ENCODE results near the gene OPCML. TPM values are rescaled to one million over a fixed set of nuclear protein-coding genes. Genes with fewer than 3 reads are reported as not detected.

The OPCML gene
- total RNA-seq, 2 donors from 2014 or later = not detected

DNA sequence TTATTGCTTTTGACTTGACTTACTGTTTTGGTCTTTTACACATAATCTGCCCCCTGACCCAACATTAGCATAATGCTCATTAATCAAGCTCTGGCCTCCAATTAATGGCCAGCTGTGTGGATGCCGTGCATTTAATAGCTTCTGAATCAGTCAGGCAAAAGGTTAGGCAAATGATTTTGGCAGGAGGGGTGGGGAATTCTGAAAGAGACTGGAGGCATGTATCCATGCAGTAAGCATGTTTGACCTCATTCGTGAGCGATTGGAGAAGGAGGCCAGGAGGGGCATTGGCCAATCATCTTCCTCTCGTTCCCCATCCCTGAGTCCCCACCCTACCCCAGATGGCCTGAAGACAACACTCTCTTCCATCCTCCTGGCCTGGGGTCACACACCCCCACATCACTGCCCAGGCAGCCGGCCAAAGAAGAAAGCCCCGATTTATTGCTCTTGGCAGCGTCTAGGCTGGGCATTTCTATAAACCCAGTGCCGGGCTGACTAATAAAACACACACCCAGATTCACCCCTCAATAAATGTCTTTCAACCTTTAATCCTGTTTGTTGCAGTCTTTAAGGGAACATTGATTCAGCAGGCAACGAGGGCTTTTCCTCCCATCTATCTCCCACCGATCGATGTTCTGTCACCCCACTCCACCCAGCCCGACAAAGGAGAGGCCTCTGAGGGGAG lies 150.0 kb downstream of the OPCML start:
- no peak for ATAC-seq
- H3K27ac Mint-ChIP-seq = no peak overlapping the region
- no peak overlapping the region for H3K4me3 Mint-ChIP-seq

DNA sequence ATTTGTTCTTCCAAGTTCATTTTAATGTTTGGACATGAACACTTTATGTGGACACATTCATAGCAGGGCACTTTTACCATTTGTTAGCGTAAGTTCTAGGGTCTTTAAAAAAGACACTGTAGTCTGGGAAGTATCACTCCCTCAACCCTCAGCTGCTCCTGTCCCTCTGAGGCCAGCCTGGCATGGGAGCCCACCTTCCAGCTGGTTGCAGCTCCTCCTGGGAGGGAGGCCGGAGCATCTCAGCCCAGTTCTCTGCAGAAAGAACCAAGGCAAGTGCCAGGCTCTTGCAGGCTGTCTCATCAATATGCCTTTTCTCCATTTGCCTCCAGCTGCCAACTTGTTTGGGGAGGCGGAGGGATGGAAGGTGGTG lies 150.6 kb downstream of the OPCML start:
- H3K36me3 Mint-ChIP-seq (ENCODE audit: low read depth) = no peaks in the 10 kb centered on the region
- H3K9me3 ChIP-seq (ENCODE audit: control insufficient read depth, low read length, poor library complexity, severe bottlenecking) = no peaks in the 10 kb centered on the region
- no peak overlapping the region for H3K4me3 Mint-ChIP-seq
- no peaks in the 10 kb centered on the region for H3K4me1 Mint-ChIP-seq
- no peaks in the 10 kb centered on the region for H3K27me3 Mint-ChIP-seq
- ATAC-seq = no peak
- H3K27ac Mint-ChIP-seq = no peak overlapping the region
- no peak for DNase-seq

More for the DNA sequence above, 150.0 kb downstream of the OPCML start:
- no peak for DNase-seq
- no peaks in the 10 kb centered on the region for H3K4me1 Mint-ChIP-seq
- H3K36me3 Mint-ChIP-seq (ENCODE audit: low read depth) = no peaks in the 10 kb centered on the region
- no peaks in the 10 kb centered on the region for H3K27me3 Mint-ChIP-seq
- no peaks in the 10 kb centered on the region for H3K9me3 ChIP-seq (ENCODE audit: control insufficient read depth, low read length, poor library complexity, severe bottlenecking)

DNA sequence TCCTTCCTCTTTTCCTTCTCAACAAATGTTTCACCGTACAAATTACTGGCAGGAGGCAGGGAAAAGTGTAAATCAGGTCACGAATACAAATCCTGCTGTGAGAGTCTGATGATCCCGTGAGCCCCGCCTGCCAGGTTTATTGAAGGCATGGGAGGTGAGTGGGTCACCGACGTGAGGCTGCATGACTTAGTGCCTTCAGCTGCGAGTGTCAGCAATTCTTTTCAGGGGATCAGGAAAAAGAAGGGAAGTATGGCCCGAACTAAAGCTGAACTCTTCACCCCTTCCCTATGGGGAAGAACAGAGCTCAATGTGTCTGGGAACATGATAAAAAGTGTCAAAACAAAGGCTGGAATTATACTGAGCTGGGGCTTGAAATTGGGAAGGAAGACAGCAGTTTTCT lies 166.2 kb downstream of the OPCML start:
- DNase-seq (no peak), ATAC-seq (no peak)
- H3K9me3 ChIP-seq (ENCODE audit: control insufficient read depth, low read length, poor library complexity, severe bottlenecking) = no peaks in the 10 kb centered on the region
- no peak overlapping the region for H3K27ac Mint-ChIP-seq
- H3K4me3 Mint-ChIP-seq = no peak overlapping the region
- H3K4me1 Mint-ChIP-seq = no peaks in the 10 kb centered on the region
- H3K27me3 Mint-ChIP-seq = no peaks in the 10 kb centered on the region
- no peaks in the 10 kb centered on the region for H3K36me3 Mint-ChIP-seq (ENCODE audit: low read depth)

DNA sequence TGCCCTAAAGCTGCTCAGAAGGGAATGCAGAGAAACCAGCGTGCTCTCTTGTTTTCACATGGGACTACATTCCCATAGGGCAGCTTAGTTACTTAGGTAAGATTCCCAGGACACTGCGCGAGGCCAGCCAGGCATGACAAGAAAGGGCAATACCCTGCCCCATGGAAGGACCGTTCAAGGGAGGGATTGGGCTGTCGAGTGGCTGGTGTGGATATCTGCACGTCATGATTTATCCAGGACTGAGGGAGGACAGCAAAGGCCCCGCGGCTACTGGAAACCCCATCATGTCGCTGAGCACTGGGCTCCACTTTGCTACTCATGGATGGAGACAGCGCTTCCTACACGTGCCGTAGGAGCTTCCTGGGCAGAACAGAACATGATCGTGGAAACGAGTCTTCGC lies 169.4 kb downstream of the OPCML start:
- no peak overlapping the region for H3K27ac Mint-ChIP-seq
- ATAC-seq (no peak), DNase-seq (no peak)
- no peaks in the 10 kb centered on the region for H3K27me3 Mint-ChIP-seq
- H3K4me3 Mint-ChIP-seq = no peak overlapping the region
- no peaks in the 10 kb centered on the region for H3K36me3 Mint-ChIP-seq (ENCODE audit: low read depth)
- H3K9me3 ChIP-seq (ENCODE audit: control insufficient read depth, low read length, poor library complexity, severe bottlenecking) = no peaks in the 10 kb centered on the region
- H3K4me1 Mint-ChIP-seq = no peaks in the 10 kb centered on the region

DNA sequence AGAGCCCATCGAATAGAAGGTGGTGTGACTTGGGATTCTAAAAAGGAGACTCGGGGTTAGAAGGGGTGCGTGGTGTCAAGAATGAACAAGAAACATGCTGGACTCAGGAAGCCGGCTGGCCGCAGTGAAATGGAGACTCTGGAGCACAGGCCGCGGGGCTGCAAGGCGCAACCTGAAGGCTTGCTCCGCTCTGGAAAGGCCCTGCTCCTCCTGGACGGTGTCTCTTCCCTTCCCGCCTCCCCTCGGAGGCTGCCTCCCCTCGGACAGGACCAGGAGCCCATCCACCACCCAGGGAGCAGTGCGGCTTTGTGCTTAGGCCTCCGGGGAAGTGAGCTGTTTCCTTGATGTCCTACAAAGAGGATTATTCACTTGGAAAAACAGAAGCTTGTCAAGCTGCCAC lies 170.1 kb downstream of the OPCML start:
- Mint-ChIP-seq H3K27me3 (no peaks in the 10 kb centered on the region), H3K4me3 (no peak overlapping the region), H3K36me3 (ENCODE audit: low read depth) (no peaks in the 10 kb centered on the region), H3K27ac (no peak overlapping the region), H3K4me1 (no peaks in the 10 kb centered on the region)
- no peaks in the 10 kb centered on the region for H3K9me3 ChIP-seq (ENCODE audit: control insufficient read depth, low read length, poor library complexity, severe bottlenecking)
- DNase-seq (no peak), ATAC-seq (no peak)

DNA sequence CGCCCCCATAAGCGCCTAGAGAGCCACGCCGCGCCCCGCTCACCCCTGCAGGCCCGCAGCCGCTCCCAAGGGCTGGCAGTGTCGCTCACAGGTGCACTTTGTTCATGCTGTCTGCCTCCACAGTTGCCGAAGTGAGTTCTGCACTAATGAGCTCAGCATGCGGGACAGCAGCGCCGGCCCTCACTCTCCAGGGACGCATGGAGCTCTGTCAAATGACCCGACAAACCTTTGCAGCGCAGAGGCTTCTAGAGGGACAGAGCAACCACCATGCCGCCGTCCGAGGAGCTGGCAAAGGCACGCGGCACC lies 170.7 kb downstream of the OPCML start:
- no peak overlapping the region for H3K27ac Mint-ChIP-seq
- H3K4me3 Mint-ChIP-seq = no peak overlapping the region
- ATAC-seq = no peak

DNA sequence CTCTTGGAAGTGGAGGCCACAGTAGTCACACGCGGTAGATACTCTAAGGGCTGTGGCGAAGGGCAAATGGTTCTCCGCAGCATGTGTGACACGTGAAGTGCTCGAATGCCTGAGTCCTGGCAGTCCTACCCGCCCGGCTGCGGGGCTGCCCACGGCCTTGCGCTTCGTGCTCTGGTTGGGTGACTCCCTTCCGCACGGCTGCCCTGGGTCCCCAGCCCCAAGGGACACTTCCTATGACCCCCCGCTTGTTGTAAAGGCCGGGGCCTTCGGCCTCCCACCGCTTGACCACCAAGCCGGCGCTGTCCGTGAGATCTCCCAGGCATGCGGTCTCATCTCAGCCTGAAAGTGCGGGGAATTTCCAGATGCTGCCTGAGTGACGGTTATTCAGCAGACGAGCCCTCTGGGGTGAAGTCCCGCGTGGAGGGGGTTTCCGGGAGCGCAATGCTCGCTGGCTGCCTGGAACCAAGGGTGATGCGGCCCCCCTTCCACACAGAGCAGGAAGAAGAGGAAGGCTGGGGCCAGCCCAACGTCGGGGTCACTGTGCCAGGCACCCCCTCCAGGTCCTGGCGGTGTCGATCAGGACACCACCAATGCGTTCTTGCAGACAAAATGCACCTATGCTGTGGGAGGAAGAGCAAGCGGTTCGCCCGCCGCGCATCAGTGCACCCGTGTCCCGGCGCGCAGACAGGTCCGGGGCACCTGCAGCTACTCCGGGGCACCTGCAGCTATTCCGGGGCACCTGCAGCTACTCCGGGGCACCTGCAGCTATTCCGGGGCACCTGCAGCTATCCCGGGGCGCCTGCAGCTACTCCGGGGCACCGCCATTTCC lies 171.2 kb downstream of the OPCML start:
- Mint-ChIP-seq H3K4me1 (no peaks in the 10 kb centered on the region), H3K4me3 (no peak overlapping the region), H3K36me3 (ENCODE audit: low read depth) (no peaks in the 10 kb centered on the region), H3K27ac (no peak overlapping the region), H3K27me3 (no peaks in the 10 kb centered on the region)
- no peak for ATAC-seq
- no peaks in the 10 kb centered on the region for H3K9me3 ChIP-seq (ENCODE audit: control insufficient read depth, low read length, poor library complexity, severe bottlenecking)
- no peak for DNase-seq

More for the DNA sequence above, 170.7 kb downstream of the OPCML start:
- Mint-ChIP-seq H3K4me1 (no peaks in the 10 kb centered on the region), H3K27me3 (no peaks in the 10 kb centered on the region), H3K36me3 (ENCODE audit: low read depth) (no peaks in the 10 kb centered on the region)
- no peaks in the 10 kb centered on the region for H3K9me3 ChIP-seq (ENCODE audit: control insufficient read depth, low read length, poor library complexity, severe bottlenecking)
- no peak for DNase-seq

DNA sequence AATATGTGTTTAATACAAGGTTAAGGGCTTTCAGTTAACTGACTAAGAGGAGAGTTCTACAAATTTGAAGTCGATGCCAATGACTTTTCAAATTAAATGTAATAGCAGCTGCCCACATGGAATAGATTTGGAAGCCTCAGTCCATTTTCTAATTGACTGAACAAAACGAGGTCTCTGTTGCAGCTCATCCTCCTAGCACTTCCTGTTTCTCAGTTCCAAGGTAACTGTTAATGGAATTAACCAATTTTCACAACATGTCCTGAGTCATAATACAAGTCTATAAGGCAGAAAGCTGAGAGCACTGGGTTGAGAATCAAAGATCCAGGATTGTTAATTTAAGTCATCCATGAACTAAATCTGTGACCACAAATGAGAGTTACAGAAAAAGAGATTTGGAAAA lies 177.2 kb downstream of the OPCML start:
- Mint-ChIP-seq H3K27me3 (no peaks in the 10 kb centered on the region), H3K36me3 (ENCODE audit: low read depth) (no peaks in the 10 kb centered on the region), H3K4me3 (no peak overlapping the region), H3K4me1 (no peaks in the 10 kb centered on the region), H3K27ac (no peak overlapping the region)
- ATAC-seq (no peak), DNase-seq (no peak)
- H3K9me3 ChIP-seq (ENCODE audit: control insufficient read depth, low read length, poor library complexity, severe bottlenecking) = no peaks in the 10 kb centered on the region

DNA sequence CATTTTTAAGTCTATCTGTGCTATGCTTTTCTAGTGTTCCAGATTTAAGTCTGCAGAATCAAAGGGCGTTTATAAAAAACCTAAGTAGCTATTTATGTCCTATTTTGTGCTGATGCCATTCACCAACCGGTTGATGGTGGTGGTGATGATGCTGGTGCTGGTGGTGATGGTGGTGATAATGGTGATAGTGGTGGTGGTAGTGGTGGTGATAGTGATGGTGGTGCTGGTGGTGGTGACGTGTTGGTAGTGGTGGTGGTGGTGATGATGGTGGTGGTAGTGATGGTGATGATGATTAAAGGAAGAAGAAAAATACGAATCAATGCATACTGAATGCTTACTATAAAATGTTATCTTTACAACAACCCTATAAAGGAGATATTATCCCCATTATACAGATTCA lies 178.2 kb downstream of the OPCML start:
- no peaks in the 10 kb centered on the region for H3K27me3 Mint-ChIP-seq
- no peak for DNase-seq
- H3K4me3 Mint-ChIP-seq = no peak overlapping the region
- no peaks in the 10 kb centered on the region for H3K4me1 Mint-ChIP-seq
- no peaks in the 10 kb centered on the region for H3K36me3 Mint-ChIP-seq (ENCODE audit: low read depth)
- no peak overlapping the region for H3K27ac Mint-ChIP-seq
- no peak for ATAC-seq
- H3K9me3 ChIP-seq (ENCODE audit: control insufficient read depth, low read length, poor library complexity, severe bottlenecking) = no peaks in the 10 kb centered on the region

DNA sequence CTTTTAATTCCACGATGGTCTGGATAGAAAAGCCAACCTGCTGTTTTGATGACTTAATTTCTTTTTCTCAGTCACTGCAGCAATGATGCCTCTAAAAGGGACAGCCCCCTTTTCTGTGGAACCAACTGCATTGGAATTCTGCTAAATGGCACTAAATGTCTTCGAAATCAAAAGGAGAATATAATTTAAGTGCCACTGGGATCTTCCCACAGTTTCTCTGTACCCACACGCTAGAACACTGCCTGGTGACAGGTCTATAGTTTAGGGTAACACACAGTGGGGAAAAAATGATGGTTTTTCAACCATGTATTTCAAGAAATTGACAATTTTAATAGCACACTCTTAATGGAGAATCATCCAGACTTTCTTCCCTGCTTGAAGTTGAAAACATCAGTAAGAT lies 182.3 kb downstream of the OPCML start:
- no peak overlapping the region for H3K27ac Mint-ChIP-seq
- no peaks in the 10 kb centered on the region for H3K4me1 Mint-ChIP-seq
- H3K9me3 ChIP-seq (ENCODE audit: control insufficient read depth, low read length, poor library complexity, severe bottlenecking) = no peaks in the 10 kb centered on the region
- ATAC-seq (no peak), DNase-seq (no peak)
- H3K36me3 Mint-ChIP-seq (ENCODE audit: low read depth) = no peaks in the 10 kb centered on the region
- H3K27me3 Mint-ChIP-seq = no peaks in the 10 kb centered on the region
- H3K4me3 Mint-ChIP-seq = no peak overlapping the region

DNA sequence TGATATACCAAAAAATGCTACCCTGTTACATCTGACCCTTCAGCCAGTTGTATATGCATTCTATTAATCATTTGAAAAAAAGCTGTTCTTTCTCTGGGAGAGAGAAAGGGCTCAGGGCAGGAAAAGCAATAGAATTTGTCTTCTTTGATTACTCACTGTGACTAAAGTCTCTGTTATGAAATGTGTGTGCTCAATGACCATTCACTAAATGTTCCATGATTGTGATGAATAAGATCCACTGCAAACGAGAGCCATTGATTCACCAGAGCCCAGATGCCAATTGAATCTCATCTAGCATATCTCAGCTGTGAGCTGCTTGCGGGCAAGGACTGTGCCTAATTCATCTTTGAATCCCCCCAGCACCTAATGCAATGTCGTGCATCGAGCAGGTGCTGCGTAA lies 184.3 kb downstream of the OPCML start:
- Mint-ChIP-seq H3K4me1 (no peaks in the 10 kb centered on the region), H3K36me3 (ENCODE audit: low read depth) (no peaks in the 10 kb centered on the region), H3K4me3 (no peak overlapping the region), H3K27me3 (no peaks in the 10 kb centered on the region), H3K27ac (no peak overlapping the region)
- no peaks in the 10 kb centered on the region for H3K9me3 ChIP-seq (ENCODE audit: control insufficient read depth, low read length, poor library complexity, severe bottlenecking)
- DNase-seq = no peak
- ATAC-seq = no peak

DNA sequence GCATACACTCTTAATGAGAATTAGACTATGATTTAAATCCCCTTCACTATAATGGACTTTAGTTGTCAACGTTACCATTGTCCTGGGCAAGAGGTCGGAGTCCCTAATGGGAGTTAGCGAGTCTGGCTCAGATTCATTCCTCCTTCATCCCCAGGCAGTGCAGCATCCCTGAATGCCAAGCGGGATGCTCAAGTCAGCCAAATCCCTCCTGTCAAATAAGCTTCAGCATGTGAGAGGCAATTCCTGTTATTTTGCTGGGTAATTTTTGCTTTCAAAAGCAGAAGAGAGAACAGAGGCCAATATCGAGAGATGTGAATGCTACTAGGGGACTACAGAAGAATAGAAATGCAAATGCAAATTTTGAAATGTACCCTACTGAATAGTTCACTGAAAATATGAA lies 186.2 kb downstream of the OPCML start:
- Mint-ChIP-seq H3K27me3 (no peaks in the 10 kb centered on the region), H3K4me3 (no peak overlapping the region), H3K4me1 (no peaks in the 10 kb centered on the region), H3K27ac (no peak overlapping the region), H3K36me3 (ENCODE audit: low read depth) (no peaks in the 10 kb centered on the region)
- H3K9me3 ChIP-seq (ENCODE audit: control insufficient read depth, low read length, poor library complexity, severe bottlenecking) = no peaks in the 10 kb centered on the region
- no peak for ATAC-seq
- no peak for DNase-seq

DNA sequence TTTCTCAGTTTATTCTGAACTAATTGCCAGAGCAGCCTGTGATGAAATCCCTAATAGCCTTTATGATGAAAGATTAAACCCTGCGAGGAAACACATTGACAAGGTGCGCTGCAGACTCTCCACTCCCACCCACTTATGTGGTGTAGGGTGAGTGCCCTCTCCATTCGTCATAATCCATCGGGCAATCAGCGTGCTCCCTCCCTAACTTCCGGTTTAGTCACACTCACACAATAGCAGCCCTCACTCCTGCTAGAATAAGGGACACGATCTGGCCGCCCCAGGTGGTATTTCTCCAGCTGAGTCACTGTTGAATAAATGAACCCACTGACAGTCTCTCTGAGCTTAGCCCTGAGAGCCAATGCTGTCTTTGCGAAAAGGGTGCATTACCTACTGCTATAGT lies 188.3 kb downstream of the OPCML start:
- DNase-seq (no peak), ATAC-seq (no peak)
- Mint-ChIP-seq H3K36me3 (ENCODE audit: low read depth) (no peaks in the 10 kb centered on the region), H3K4me3 (no peak overlapping the region), H3K27ac (no peak overlapping the region), H3K27me3 (no peaks in the 10 kb centered on the region), H3K4me1 (no peaks in the 10 kb centered on the region)
- H3K9me3 ChIP-seq (ENCODE audit: control insufficient read depth, low read length, poor library complexity, severe bottlenecking) = no peaks in the 10 kb centered on the region

DNA sequence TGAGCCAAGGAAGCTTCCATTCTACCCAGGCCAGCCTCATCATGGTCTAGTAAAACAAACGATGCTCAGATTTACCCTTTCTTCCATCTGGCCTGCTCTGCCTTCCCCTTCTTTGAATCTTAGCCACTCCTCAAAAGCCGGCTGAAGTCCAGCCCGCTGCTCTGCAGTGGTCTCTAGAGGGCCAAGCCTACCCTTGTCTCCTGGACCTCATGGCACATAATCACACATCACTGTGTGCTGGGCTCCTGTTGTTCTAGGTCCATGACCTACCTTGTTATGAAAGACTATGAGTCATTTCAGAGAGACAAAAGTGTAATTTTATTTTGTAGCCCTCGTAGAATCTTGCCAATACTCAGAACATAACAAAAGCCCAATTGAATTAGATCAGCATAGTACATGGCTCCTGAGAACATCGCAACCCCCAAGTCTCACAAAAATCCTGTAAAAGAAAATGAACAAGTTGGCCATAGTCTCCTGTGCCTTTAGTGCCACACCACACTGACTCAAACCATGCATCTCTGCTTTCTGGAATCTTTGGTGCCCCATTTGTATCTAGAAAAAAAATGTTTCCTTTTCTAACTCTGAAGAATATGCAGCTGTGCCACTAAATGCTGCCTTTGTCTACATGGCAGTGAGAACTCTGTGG lies 192.7 kb downstream of the OPCML start:
- Mint-ChIP-seq H3K4me1 (no peaks in the 10 kb centered on the region), H3K4me3 (no peak overlapping the region)
- DNase-seq = no peak

More for the DNA sequence above, 192.7 kb downstream of the OPCML start:
- H3K9me3 ChIP-seq (ENCODE audit: control insufficient read depth, low read length, poor library complexity, severe bottlenecking) = peaks cover 3% of the 10 kb centered on the region
- no peak overlapping the region for H3K27ac Mint-ChIP-seq
- no peaks in the 10 kb centered on the region for H3K27me3 Mint-ChIP-seq
- ATAC-seq = no peak
- no peaks in the 10 kb centered on the region for H3K36me3 Mint-ChIP-seq (ENCODE audit: low read depth)
